Glutamatergic neuron (in vitro differentiated cells): ENCODE data around the gene PSD2. TPM values are rescaled to one million over a fixed set of nuclear protein-coding genes. Genes with fewer than 3 reads are reported as not detected.
A peak's percentile ranks its signal among the peaks of the same experiment; 100 is the strongest.

Source experiments
- DNase-seq: peaks from one replicate; pipeline ENCODE4 v3.0.0; 2022
- H3K27ac Mint-ChIP-seq: one replicate; pipeline ENCODE4 v1.8.0; 2020; ENCODE audit warnings: mild to moderate bottlenecking, mixed read lengths, inconsistent platforms; ENCODE audit not compliant: unreplicated experiment
- H3K27me3 Mint-ChIP-seq: one replicate; pipeline ENCODE4 v1.8.0; 2020; ENCODE audit warnings: mild to moderate bottlenecking, moderate library complexity, mixed read lengths, inconsistent platforms; ENCODE audit not compliant: unreplicated experiment
- H3K36me3 Mint-ChIP-seq: one replicate; pipeline ENCODE4 v1.8.0; 2020; ENCODE audit warnings: mild to moderate bottlenecking, mixed read lengths, inconsistent platforms; ENCODE audit not compliant: unreplicated experiment
- H3K4me1 Mint-ChIP-seq: one replicate; pipeline ENCODE4 v1.8.0; 2020; ENCODE audit warnings: mild to moderate bottlenecking, low read depth, mixed read lengths, inconsistent platforms; ENCODE audit not compliant: unreplicated experiment
- H3K4me3 Mint-ChIP-seq: one replicate; pipeline ENCODE4 v1.8.0; 2020; ENCODE audit warnings: mild to moderate bottlenecking, mixed read lengths, inconsistent platforms; ENCODE audit not compliant: unreplicated experiment
- H3K9me3 Mint-ChIP-seq: one replicate; pipeline ENCODE4 v1.8.0; 2020; ENCODE audit warnings: mild to moderate bottlenecking, moderate library complexity, mixed read lengths, inconsistent platforms; ENCODE audit not compliant: unreplicated experiment
- CTCF ChIP-seq: fragments of 200-600 bp; sonication (generic); IDR thresholded peaks from one replicate; pipeline ENCODE4 v1.5.0; 2021; ENCODE audit not compliant: partially characterized antibody, unreplicated experiment
- total RNA-seq: library from RNA; stranded (reverse); fragmentation: NEBNext Ultra II Directional; extraction: Animal tissue kit (Norgen Biotek cat#: 25700); gene quantifications from one replicate; pipeline ENCODE4 v1.2.1, GENCODE V29; 2021; ENCODE audit not compliant: unreplicated experiment

PSD2 gene
- total RNA-seq, 1 donor from 2014 or later, result 2.3 TPM

- peak overlapping the region; percentile 6 for H3K4me3 Mint-ChIP-seq
- no peak for TF ChIP-seq CTCF
- H3K27me3 Mint-ChIP-seq, result peaks cover 13% of the 10 kb centered on the region
- H3K36me3 Mint-ChIP-seq, result no peaks in the 10 kb centered on the region
- H3K4me1 Mint-ChIP-seq, result peaks cover 39% of the 10 kb centered on the region
- DNase-seq, result no peak
- H3K9me3 Mint-ChIP-seq, result peaks cover 7% of the 10 kb centered on the region
- peak overlapping the region; percentile 3 for H3K27ac Mint-ChIP-seq
Observed at GRCh38 chr5:139757727-139758509, 37.7 kb upstream of the PSD2 start.

- H3K36me3 Mint-ChIP-seq, result no peaks in the 10 kb centered on the region
- peak overlapping the region; percentile 56 for H3K27ac Mint-ChIP-seq
- H3K9me3 Mint-ChIP-seq, result peaks cover 8% of the 10 kb centered on the region
- H3K4me1 Mint-ChIP-seq, result peaks cover 43% of the 10 kb centered on the region
- H3K27me3 Mint-ChIP-seq, result peaks cover 13% of the 10 kb centered on the region
- no peak overlapping the region for H3K4me3 Mint-ChIP-seq
- DNase-seq, result no peak
- no peak for TF ChIP-seq CTCF
Observed at GRCh38 chr5:139758510-139759075, 37.0 kb upstream of the PSD2 start.

- peaks cover 8% of the 10 kb centered on the region for H3K9me3 Mint-ChIP-seq
- no peak for TF ChIP-seq CTCF
- no peak overlapping the region for H3K4me3 Mint-ChIP-seq
- peak overlapping the region; percentile 86 for H3K27ac Mint-ChIP-seq
- H3K36me3 Mint-ChIP-seq, result no peaks in the 10 kb centered on the region
- H3K4me1 Mint-ChIP-seq, result peaks cover 46% of the 10 kb centered on the region
- H3K27me3 Mint-ChIP-seq, result peaks cover 13% of the 10 kb centered on the region
- no peak for DNase-seq
Observed at GRCh38 chr5:139759219-139759721, 36.3 kb upstream of the PSD2 start.

GRCh38 chr5:139760066-139761056 lies 35.2 kb upstream of the PSD2 start:
- no peak for TF ChIP-seq CTCF
- no peak overlapping the region for H3K4me3 Mint-ChIP-seq
- H3K27ac Mint-ChIP-seq, result no peak overlapping the region
- peaks cover 6% of the 10 kb centered on the region for H3K9me3 Mint-ChIP-seq
- H3K27me3 Mint-ChIP-seq, result peaks cover 17% of the 10 kb centered on the region
- no peaks in the 10 kb centered on the region for H3K36me3 Mint-ChIP-seq
- DNase-seq, result no peak
- peaks cover 48% of the 10 kb centered on the region for H3K4me1 Mint-ChIP-seq
